Ishikawa (cell line): Measurements from ENCODE around the gene TM9SF3.

Source experiments
- CEBPB ChIP-seq: IDR thresholded peaks from 2 replicates; pipeline ENCODE4 v1.6.1; 2012
- CREB1 ChIP-seq: IDR thresholded peaks from 2 replicates; pipeline ENCODE4 v1.6.1; 2012; ENCODE audit warnings: low read depth
- RAD21 ChIP-seq: IDR thresholded peaks from 2 replicates; pipeline ENCODE4 v1.6.1; 2012; ENCODE audit warnings: low read depth
- TEAD4 ChIP-seq: IDR thresholded peaks from 2 replicates; pipeline ENCODE4 v1.6.1; 2012
- TF ChIP-seq, protein P1 (sequence below): IDR thresholded peaks from 2 replicates; pipeline ENCODE4 v1.6.1; 2012

DNA sequence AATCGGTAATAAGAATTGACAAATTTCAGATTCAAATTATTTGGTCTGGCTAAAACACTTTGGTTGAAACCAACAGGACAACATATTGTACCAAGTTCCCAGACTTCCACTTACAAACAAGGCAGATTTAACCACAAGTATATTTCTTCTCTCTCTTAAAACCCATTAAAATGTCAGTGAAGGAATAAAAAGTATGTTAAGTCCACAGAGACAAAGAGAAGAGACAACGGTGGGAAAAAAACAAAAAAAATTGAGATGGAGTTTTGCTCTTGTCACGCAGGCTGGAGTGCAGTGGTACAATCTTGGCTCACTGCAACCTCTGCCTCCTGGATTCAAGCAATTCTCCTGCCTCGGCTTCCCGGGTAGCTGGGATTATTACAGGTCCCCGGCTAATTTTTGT lies 16.3 kb downstream of the TM9SF3 start:
- TF ChIP-seq TEAD4, result no peak
- TF ChIP-seq CREB1, result no peak
- TF ChIP-seq, protein P1, sequence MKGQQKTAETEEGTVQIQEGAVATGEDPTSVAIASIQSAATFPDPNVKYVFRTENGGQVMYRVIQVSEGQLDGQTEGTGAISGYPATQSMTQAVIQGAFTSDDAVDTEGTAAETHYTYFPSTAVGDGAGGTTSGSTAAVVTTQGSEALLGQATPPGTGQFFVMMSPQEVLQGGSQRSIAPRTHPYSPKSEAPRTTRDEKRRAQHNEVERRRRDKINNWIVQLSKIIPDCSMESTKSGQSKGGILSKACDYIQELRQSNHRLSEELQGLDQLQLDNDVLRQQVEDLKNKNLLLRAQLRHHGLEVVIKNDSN, result no peak
- no peak for TF ChIP-seq CEBPB
- TF ChIP-seq RAD21, result no peak
